Common myeloid progenitor, CD34-positive (primary cell): ENCODE results near the gene RNF13.

ENCODE experiments used
- CTCF ChIA-PET: fragments of 350-600 bp; sonication (Branson Sonifier 250); formaldehyde crosslinking; loops from one replicate; lab custom pipeline; 2021; ENCODE audit warnings: antibody characterized with exemption; lab: Charles Lee
- POLR2A ChIA-PET: fragments of 350-600 bp; sonication (Branson Sonifier 250); formaldehyde crosslinking; loops from one replicate; lab custom pipeline; 2021; ENCODE audit warnings: antibody characterized with exemption; lab: Charles Lee
- DNase-seq, 3 donors: peaks; one replicate each; pipeline versions ENCODE4 v3.0.0 to v3.0.0-alpha.2; 2013
- H3K27ac ChIP-seq, 2 experiments: 1 replicate in 1 of 2; 2 replicates in 1 of 2; pipeline ENCODE4 v1.7.0; 2013; ENCODE audit warnings: inconsistent platforms in 2 of 2, low read length in 2 of 2, mild to moderate bottlenecking in 2 of 2, low read depth in 1 of 2, moderate library complexity in 1 of 2; ENCODE audit not compliant: severe bottlenecking in 2 of 2, insufficient read depth in 1 of 2, poor library complexity in 1 of 2
- H3K27me3 ChIP-seq, 5 experiments: replicated peaks in 2 of 5; 1 replicate in 3 of 5; 2 replicates in 2 of 5; pipeline versions ENCODE4 v1.6.1 to v1.7.0; 2013; ENCODE audit warnings: low read length in 4 of 5, mild to moderate bottlenecking in 2 of 5, moderate library complexity in 2 of 5, inconsistent platforms in 1 of 5; ENCODE audit not compliant: insufficient read depth in 5 of 5, control insufficient read depth in 4 of 5
- H3K36me3 ChIP-seq, 4 experiments: 1 replicate in 2 of 4; 2 replicates in 2 of 4; pipeline versions ENCODE4 v1.6.1 to v1.7.0; 2013; ENCODE audit warnings: low read length in 3 of 4, control low read depth in 1 of 4, mild to moderate bottlenecking in 1 of 4; ENCODE audit not compliant: control insufficient read depth in 4 of 4, insufficient read depth in 4 of 4
- H3K4me1 ChIP-seq, 4 experiments: 1 replicate in 3 of 4; 2 replicates in 1 of 4; pipeline versions ENCODE4 v1.6.1 to v1.7.1; 2013; ENCODE audit warnings: low read length in 3 of 4, mild to moderate bottlenecking in 3 of 4, control low read depth in 1 of 4, inconsistent platforms in 1 of 4, moderate library complexity in 1 of 4; ENCODE audit not compliant: control insufficient read depth in 4 of 4, insufficient read depth in 4 of 4; ENCODE audit errors: control extremely low read depth in 1 of 4
- H3K4me3 ChIP-seq, 7 experiments: 1 replicate in 4 of 7; 2 replicates in 3 of 7; pipeline versions ENCODE4 v1.5.1 to v1.7.0; 2013; ENCODE audit warnings: mild to moderate bottlenecking in 7 of 7, low read length in 6 of 7, moderate library complexity in 6 of 7, inconsistent platforms in 2 of 7, low read depth in 2 of 7, control low read depth in 1 of 7; ENCODE audit not compliant: insufficient read depth in 4 of 7, control insufficient read depth in 1 of 7; ENCODE audit errors: extremely low read depth in 1 of 7
- H3K9me3 ChIP-seq, 5 experiments: 1 replicate in 4 of 5; 2 replicates in 1 of 5; pipeline versions ENCODE4 v1.6.1 to v1.7.1; 2013; ENCODE audit warnings: low read length in 4 of 5, mild to moderate bottlenecking in 2 of 5, inconsistent platforms in 1 of 5, low read depth in 1 of 5, moderate library complexity in 1 of 5; ENCODE audit not compliant: control insufficient read depth in 4 of 5, insufficient read depth in 2 of 5; ENCODE audit errors: control extremely low read depth in 1 of 5
- WGBS: methylation state at CpG from one replicate; pipeline ENCODE4 v1.1.5; 2013; ENCODE audit not compliant: insufficient coverage; 5-methylcytosine and 5-hydroxymethylcytosine counted together

The RNF13 gene

GRCh38 chr3:149781741-149782140 is 31.3 kb upstream of the RNF13 start:
- no peak for DNase-seq
- POLR2A ChIA-PET = no interaction called here

DNA sequence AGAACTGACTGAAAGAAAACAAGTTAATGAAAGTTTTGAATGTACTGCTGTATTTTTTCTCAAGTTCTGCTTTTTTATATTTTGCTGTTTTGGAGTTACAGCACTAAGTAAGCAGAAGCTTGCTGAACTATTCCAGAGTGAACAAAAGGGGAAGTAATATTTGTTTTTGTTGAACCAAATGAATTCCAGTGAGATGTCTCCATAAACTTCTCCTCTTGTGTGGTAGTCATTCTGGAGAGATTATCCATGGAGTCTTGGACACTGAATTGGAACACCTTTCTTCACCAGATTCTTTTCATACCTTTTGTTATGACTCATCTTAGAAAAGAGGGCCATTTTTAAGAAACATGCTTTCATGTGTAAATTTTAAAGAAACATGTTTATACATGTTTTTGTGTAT is 29.4 kb upstream of the RNF13 start:
- Histone ChIP-seq H3K27ac (peak overlapping the region in 1 of 2 experiments; percentile 57), H3K4me1 (peaks cover 17 to 40% (median 26%) of the 10 kb centered on the region in 4 experiments), H3K4me3 (peak overlapping the region in 2 of 7 experiments; percentile 4 to 19), H3K27me3 (no peaks in the 10 kb centered on the region), H3K36me3 (no peaks in the 10 kb centered on the region), H3K9me3 (no peaks in the 10 kb centered on the region)
- POLR2A ChIA-PET = no interaction called here
- CTCF ChIA-PET = interaction anchor here (2.6 to 3.0 kb wide), 2 partner anchors 12 to 18 kb away, joined by 11 to 20 read pairs; no protein-coding TSS in a partner anchor
- peak; percentile 54 to 87 (median 76) for DNase-seq

More at GRCh38 chr3:149781741-149782140, 31.3 kb upstream of the RNF13 start:
- CTCF ChIA-PET = interaction anchor here (0.8 to 3.0 kb wide), 5 partner anchors 10 to 32 kb away, joined by 3 to 20 read pairs (median 6); no protein-coding TSS in a partner anchor
- Histone ChIP-seq H3K4me3 (peak overlapping the region in 3 of 7 experiments; percentile 44 to 52 (median 47)), H3K9me3 (no peaks in the 10 kb centered on the region), H3K27me3 (no peaks in the 10 kb centered on the region), H3K27ac (peak overlapping the region in 1 of 2 experiments; percentile 10), H3K4me1 (peaks cover 17 to 38% (median 26%) of the 10 kb centered on the region in 4 experiments), H3K36me3 (no peaks in the 10 kb centered on the region)
- WGBS = no CpG with 5 or more reads among the region's 3 CpGs

DNA sequence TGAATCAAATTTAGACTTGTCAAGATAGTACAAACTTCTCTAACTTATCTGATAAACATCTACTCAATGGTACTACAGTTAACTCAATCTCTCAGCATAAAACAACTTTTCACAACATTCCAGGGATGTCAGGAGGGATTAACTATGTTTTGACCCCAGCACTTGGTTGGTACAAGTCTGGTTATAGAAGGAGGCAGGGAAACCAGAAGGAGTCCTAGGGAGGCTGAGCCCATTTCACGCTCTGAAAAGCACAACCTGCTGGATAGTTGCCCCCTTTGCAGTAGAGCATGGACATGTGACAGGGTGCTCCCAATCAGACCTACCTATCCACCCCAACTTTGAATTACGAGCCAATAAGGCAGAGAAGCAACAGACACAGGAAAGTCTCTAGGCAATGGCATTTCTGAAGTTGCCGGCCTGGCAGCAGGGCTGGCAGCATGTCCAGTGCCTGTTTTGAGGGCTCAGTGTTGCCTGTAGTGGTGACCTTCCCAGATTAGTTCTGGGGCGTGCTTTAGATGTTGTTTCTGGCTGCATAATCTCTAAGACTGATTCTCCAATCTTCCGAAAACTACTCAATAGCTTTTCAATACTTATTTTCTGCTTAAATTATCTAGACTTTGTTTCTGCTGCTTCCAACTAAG is 28.8 kb upstream of the RNF13 start:
- Histone ChIP-seq H3K4me1 (peaks cover 17 to 40% (median 26%) of the 10 kb centered on the region in 4 experiments), H3K4me3 (no peak overlapping the region), H3K27ac (no peak overlapping the region), H3K36me3 (no peaks in the 10 kb centered on the region), H3K27me3 (no peaks in the 10 kb centered on the region), H3K9me3 (no peaks in the 10 kb centered on the region)
- 97% methylated on average over 3 of the region's 5 CpGs for WGBS
- CTCF ChIA-PET = interaction anchor here (2.6 to 3.0 kb wide), 2 partner anchors 13 to 19 kb away, joined by 11 to 20 read pairs; no protein-coding TSS in a partner anchor
- POLR2A ChIA-PET = no interaction called here
- DNase-seq = no peak

DNA sequence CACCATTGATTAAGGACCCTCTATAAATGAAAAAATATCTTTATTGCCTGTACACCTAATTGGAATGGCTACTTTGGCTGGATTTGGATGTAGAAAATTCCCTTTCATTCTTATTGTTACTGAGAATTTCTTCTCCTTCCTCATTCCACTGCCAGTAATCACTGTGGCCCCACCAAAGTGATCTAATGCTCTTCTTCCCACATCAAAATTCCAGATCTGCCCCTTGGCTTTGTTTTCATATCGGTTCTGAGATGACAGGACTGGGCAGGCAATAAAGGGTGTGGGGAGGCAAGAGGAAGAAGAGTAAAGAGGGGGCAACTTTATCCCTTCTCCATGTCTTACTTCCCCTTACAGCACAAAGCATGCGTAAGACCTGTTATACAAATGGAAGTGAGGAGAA is 22.7 kb upstream of the RNF13 start:
- ChIA-PET POLR2A (no interaction called here), CTCF (interaction anchor here (1.4 kb wide), 1 partner anchor 18 kb away, joined by 3 read pairs; no protein-coding TSS in a partner anchor)
- Histone ChIP-seq H3K36me3 (no peaks in the 10 kb centered on the region), H3K9me3 (no peaks in the 10 kb centered on the region), H3K4me3 (no peak overlapping the region), H3K27ac (no peak overlapping the region), H3K4me1 (peaks cover 0 to 2% (median 0%) of the 10 kb centered on the region in 4 experiments), H3K27me3 (no peaks in the 10 kb centered on the region)
- WGBS = 80% methylated on average over 1 of the region's 2 CpGs
- DNase-seq = no peak

DNA sequence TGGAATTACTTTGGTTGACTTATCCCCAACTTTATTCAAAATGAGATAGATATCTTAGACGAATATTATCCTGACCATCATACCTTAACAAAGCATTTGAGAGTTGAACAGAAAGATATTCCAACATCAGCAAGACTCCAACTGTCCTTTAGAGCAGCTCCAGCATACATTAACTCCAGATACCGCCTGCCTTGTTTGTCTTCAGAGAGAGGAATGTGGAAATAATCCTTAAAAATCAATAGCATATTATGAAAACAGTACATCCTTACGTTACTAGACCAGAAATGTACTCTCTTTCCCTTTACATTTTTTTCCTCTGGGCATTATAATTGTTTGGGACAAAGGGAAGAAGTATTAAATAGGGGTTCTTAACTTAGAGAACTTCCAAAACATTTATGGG is 22.3 kb upstream of the RNF13 start:
- 90% methylated on average over 2 of the region's 3 CpGs for WGBS
- Histone ChIP-seq H3K27me3 (no peaks in the 10 kb centered on the region), H3K9me3 (no peaks in the 10 kb centered on the region), H3K4me3 (no peak overlapping the region), H3K36me3 (no peaks in the 10 kb centered on the region), H3K4me1 (peaks cover 0 to 3% (median 0%) of the 10 kb centered on the region in 4 experiments), H3K27ac (no peak overlapping the region)
- CTCF ChIA-PET = interaction anchor here (1.3 to 1.4 kb wide), 2 partner anchors 17 to 24 kb away, joined by 3 to 5 read pairs; no protein-coding TSS in a partner anchor
- DNase-seq = no peak
- POLR2A ChIA-PET = no interaction called here

DNA sequence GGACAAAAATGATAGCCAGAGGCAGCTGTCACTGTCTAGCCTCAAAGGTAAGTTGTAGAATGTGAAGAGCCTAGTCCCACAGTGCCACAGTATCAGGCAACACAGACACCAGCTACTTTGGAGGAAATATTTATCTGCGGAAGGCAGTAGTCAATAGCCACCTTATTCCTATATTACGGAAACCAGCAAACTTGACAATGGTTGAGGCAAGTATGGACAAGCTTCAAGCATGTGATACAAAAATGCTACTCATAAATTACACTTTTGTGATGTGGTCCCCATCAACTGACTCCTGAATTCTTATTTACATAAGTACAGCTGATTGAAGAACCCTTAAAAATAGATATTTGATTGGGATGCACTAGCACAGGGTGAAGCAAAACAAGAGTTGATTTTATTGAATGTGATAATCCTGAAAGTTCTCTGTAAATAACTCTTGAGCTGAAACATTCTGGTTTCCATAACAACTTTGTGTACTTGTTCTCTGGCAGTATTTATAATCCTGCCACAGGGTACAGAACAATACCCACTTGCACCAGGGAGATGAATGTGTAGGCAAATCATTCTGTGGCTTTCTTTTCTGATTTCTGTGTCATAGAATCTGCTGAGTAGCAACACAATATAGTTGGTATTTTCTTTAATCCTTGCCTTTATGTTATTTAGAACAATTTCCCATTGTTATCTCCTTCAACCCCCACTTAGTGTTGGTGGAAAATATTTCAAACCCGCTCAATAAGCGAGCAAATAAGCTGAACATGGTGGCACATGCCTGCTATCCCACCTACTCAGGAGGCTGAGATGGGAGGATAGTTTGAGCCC is 20.4 kb upstream of the RNF13 start, which contains the start of gene ANKUB1:
Gene ANKUB1 (minus strand): TSS at position 103 of the 819 bp plus-strand sequence. CDS start 188 bp downstream, outside the sequence.
- DNase-seq = no peak
- Histone ChIP-seq H3K9me3 (no peaks in the 10 kb centered on the region), H3K4me3 (no peak within 1 kb of the TSS), H3K4me1 (peaks cover 0 to 4% (median 0%) of the 10 kb centered on the region in 4 experiments), H3K27me3 (no peaks in the 10 kb centered on the region), H3K36me3 (no peaks in the 10 kb centered on the region), H3K27ac (no peak within 1 kb of the TSS)
- CTCF ChIA-PET = interaction anchor here (1.1 to 2.3 kb wide), 4 partner anchors 10 to 26 kb away, joined by 3 to 8 read pairs (median 4); no protein-coding TSS in a partner anchor
- 100% methylated on average over 3 of the region's 4 CpGs for WGBS
- POLR2A ChIA-PET = no interaction called here
